CMK (cell line): ENCODE results near the gene GABPB2.
A peak's percentile ranks its signal among the peaks of the same experiment; 100 is the strongest.

Experiments
- DNase-seq: peaks from one replicate; pipeline ENCODE4 v3.0.0-alpha.2; 2010; ENCODE audit warnings: low read depth

Gene GABPB2

GRCh38 chr1:151070474-151071276, at the start of gene GABPB2:
GABPB2 (plus strand) TSS chr1:151070761; CDS start chr1:151088190, 17,429 bp downstream.
- DNase-seq, result peak; percentile 91

GRCh38 chr1:151024540-151025146, 45.9 kb upstream of the GABPB2 start:
- DNase-seq, result no peak

DNA sequence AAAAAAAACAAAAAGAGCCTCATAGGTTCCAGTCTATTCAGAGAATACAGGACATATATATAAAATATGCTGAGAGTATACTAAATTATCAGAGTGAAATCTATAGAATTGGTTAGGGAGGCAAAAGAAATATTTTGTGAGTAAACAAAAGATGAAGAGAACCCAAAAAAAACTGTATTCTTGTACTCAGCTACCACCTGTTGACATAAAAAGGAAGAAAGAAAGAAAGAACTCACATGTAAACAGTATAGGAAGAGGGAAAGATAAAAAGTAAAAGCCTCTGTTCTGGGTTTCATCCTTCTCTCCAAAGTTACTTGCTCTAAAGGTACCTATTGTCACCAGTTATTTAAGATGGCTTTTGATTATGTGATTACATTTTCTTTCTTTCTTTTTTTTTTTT, 44.1 kb upstream of the GABPB2 start:
- no peak for DNase-seq

GRCh38 chr1:151032164-151032563, 38.4 kb upstream of the GABPB2 start:
- DNase-seq, result no peak

- DNase-seq, result no peak
Observed at GRCh38 chr1:151035167-151035566, 35.4 kb upstream of the GABPB2 start.

DNA sequence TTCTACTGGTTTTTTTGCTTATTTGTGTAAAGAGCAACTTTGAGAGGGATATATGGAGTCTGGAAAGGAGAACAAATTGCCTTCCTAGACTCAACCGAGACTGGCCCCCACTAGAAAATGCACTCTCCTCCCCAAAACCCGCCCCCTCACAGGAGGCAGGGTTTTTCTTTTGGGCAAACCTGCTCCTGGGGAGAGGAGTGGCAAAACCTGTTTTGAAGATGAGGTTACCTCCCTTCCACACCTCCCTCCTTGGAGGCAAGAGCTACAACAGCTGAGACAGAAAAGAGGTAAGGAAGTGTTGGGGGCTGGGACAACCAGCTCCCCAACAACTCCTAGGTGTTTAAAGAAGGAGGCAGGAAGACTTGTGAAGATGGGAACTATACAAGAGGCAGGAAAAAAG, 34.2 kb upstream of the GABPB2 start, which contains the start of gene BNIPL:
BNIPL (plus strand) TSS at position 231 of the 400 bp plus-strand sequence; CDS start at position 371, 140 bp downstream.
- no peak for DNase-seq

GRCh38 chr1:151037032-151037431, 33.5 kb upstream of the GABPB2 start:
- DNase-seq, result no peak

DNA sequence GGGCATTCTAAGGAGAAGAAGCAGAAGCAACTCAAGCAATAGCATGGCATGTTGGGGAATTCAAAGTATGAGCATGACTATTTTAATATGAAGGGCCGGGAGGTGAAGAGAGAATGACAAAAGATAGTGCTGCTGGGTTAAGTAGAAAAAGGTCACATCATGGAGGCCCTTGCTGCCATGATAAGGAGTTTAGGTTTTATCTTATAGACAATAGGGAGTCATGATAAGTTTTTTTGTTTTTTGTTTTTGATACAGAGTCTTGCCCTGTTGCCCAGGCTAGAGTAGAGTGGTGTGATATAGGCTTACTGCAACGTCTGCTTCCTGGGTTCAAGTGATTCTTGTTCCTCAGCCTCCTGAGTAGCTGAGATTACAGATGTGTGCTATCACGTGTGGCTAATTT, 31.0 kb upstream of the GABPB2 start:
- no peak for DNase-seq

DNA sequence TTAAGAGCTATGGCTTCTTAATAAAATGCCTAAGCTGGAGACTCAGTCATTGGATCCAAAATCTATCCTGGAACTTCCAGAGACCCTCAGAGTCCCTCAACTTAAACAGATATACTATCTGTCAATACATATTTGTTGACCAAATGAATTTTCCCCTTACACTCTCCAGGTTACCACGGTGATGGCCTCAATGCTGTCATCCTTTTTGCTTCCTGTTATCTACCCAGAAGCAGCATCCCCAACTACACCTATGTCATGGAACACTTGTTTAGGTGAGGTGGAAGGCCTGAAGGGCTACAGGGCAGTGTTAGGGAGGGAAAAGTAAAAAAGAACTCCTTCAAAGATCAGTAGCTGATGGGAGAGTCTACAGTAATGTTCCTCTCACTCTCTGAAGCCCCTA, 27.4 kb upstream of the GABPB2 start:
- no peak for DNase-seq

GRCh38 chr1:151047591-151047924, 23.0 kb upstream of the GABPB2 start, which contains the start of gene C1orf56:
C1orf56 (plus strand) TSS chr1:151047751; CDS start chr1:151047848, 97 bp downstream.
- no peak for DNase-seq

GRCh38 chr1:151047925-151048644, 22.5 kb upstream of the GABPB2 start:
- no peak for DNase-seq

- no peak for DNase-seq
Observed at GRCh38 chr1:151048645-151049032, 21.9 kb upstream of the GABPB2 start.

DNA sequence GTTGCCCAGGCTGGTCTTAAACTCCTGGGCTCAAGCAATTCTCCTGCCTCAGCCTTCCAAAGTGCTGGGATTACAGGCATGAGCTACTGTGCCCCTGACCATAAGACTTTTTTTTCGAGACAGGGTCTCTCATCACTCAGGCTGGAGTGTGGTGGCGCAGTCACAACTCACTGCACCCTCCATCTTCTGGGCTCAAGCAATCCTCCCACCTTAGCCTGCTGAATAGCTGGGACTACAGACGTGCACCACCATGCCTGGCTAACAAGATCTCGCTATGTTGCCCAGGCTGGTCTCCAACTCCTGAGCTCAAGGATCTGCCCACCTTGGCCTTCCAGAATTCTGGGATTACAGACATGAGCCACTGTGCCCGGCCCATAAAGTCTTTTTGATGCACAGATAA, 21.1 kb upstream of the GABPB2 start:
- DNase-seq, result no peak

DNA sequence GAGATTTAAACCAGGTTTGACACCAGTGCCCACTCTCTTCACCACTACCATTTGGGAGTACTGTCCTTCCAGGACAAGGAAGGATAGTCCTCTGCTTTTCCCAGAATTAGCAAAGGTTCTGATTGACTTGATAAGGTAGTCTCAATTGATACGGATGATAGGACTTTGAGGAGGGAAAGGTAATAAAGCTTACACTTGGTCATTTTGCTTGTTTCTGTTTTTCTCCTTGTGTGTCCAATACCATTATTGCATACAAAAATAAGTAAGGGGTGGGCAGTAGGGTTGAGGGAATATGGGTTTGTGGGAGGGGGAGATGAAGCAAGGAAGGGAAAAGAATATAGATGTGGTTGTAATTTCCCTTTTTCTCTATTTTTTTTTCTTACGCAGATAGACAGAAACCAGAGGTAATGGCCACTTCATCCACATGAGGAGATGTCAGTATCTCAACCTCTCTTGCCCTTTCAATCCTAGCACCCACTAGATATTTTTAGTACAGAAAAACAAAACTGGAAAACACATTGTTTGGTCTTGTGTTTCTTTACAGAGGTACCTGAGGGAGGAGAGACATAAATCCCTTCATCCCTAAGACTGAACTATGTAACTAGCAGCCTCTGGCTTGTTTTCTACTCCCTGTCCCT, 20.4 kb upstream of the GABPB2 start:
- no peak for DNase-seq

- no peak for DNase-seq
Observed at GRCh38 chr1:151051356-151052009, 19.1 kb upstream of the GABPB2 start.

GRCh38 chr1:151054971-151055547, 15.5 kb upstream of the GABPB2 start:
- DNase-seq, result no peak

DNA sequence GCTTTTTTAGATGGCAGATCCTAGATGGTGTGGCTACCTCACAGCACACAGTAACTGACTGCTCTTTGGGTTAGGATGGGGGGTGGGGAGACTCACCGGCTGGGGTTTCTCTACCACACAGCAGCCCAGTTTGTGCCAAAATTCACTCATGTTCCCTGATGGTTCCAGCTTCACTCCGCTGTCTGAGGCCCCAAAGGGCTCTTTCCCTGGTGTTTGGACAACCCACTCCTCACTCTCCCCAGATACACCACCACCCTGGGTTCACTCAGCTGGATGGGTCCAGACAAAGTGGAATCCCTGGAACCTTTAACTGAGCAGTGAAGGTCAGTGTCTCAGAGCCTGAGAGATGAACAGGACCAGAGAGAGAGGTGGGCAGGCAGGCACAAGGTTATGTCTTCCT, 15.0 kb upstream of the GABPB2 start:
- no peak for DNase-seq

DNA sequence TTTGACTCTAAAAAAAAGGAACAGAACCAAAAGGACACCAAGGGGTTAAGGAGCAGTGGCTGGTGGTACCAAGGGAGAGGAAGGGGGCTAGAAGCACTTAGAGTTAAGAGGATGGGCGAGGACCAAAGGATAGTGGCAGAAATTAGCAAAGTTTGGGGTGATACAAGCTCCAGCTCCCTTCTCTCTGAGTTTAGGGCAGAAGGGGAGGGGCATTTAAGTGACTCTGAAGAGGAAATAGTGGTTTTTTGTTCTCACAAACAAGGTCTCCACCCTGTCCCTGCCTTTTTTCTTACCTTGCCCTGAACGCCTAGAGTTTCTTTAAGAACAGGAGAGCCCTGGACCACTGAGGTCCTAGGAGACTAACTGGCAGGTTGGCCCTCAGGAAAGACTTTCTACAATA, 14.4 kb upstream of the GABPB2 start:
- DNase-seq, result no peak

GRCh38 chr1:151058692-151059091, 11.9 kb upstream of the GABPB2 start:
- DNase-seq, result no peak

- peak; percentile 87 for DNase-seq
Observed at GRCh38 chr1:151059109-151060006, 11.2 kb upstream of the GABPB2 start, which contains the start of gene CDC42SE1. CDC42SE1 (minus strand) TSS chr1:151059622; CDS start chr1:151055730, 3,892 bp downstream.
